K562 (cell line): ENCODE data around the gene PLA2G2E. TPM values are rescaled to one million over a fixed set of nuclear protein-coding genes. Genes with fewer than 3 reads are reported as not detected.
A peak's percentile ranks its signal among the peaks of the same experiment; 100 is the strongest.

Experiments used
- CBX2 ChIP-seq: fragments of 200-600 bp; sonication (generic); IDR thresholded peaks from one replicate; pipeline ENCODE4 v1.6.1; 2012; ENCODE audit warnings: mild to moderate bottlenecking, low read length, inconsistent platforms; ENCODE audit not compliant: insufficient read depth, poor library complexity, severe bottlenecking
- FOXA1 ChIP-seq: fragments of 450-650 bp; IDR thresholded peaks from 2 replicates; pipeline ENCODE4 v1.6.1; 2016; ENCODE audit warnings: mild to moderate bottlenecking, borderline replicate concordance
- HCFC1 ChIP-seq: IDR thresholded peaks from 2 replicates; pipeline ENCODE4 v1.6.1; 2012; ENCODE audit warnings: low read depth, low read length, improper control_type of control experiment
- HDAC1 ChIP-seq, 2 experiments: fragments of 450-650 bp; IDR thresholded peaks; 2 replicates each; pipeline ENCODE4 v1.6.1; 2016 to 2017; ENCODE audit warnings: inconsistent platforms in 1 of 2, mild to moderate bottlenecking in 1 of 2, moderate library complexity in 1 of 2
- KLF13 ChIP-seq: fragments of 450-650 bp; IDR thresholded peaks from 2 replicates; pipeline ENCODE4 v1.6.1; 2016; ENCODE audit warnings: missing genetic modification characterization, low read depth, mild to moderate bottlenecking, missing compliant biosample characterization, moderate library complexity, borderline replicate concordance
- MCM7 ChIP-seq, 2 experiments: fragments of 450-650 bp; IDR thresholded peaks; 2 replicates each; pipeline ENCODE4 v1.6.1; 2016 to 2018
- RAD51 ChIP-seq: fragments of 450-650 bp; IDR thresholded peaks from 2 replicates; pipeline ENCODE4 v1.7.1; 2016; ENCODE audit warnings: low read depth, mild to moderate bottlenecking, borderline replicate concordance
- REST ChIP-seq, 2 experiments: fragments of 450-650 bp; formaldehyde crosslinking in 1 of 2; IDR thresholded peaks; 2 replicates each; pipeline versions ENCODE4 v1.4.0 to v1.6.1; 2014 to 2020; ENCODE audit warnings: mild to moderate bottlenecking in 2 of 2, borderline replicate concordance in 1 of 2, low read depth in 1 of 2
- SMARCC2 ChIP-seq: fragments of 450-650 bp; IDR thresholded peaks from 2 replicates; pipeline ENCODE4 v1.6.1; 2017; ENCODE audit warnings: antibody characterized with exemption, moderate library complexity, mild to moderate bottlenecking, low read depth
- TOE1 ChIP-seq, 2 experiments: fragments of 450-650 bp in 1 of 2; sonication (generic) in 1 of 2; formaldehyde crosslinking in 1 of 2; IDR thresholded peaks; 2 replicates each; pipeline versions ENCODE4 v1.7.1 to v1.8.0; 2016 to 2022; ENCODE audit warnings: borderline replicate concordance in 2 of 2, mild to moderate bottlenecking in 2 of 2, antibody characterized with exemption in 1 of 2, inconsistent platforms in 1 of 2, low read depth in 1 of 2, missing genetic modification reagents in 1 of 2, moderate library complexity in 1 of 2
- ZNF143 ChIP-seq: sonication (generic); formaldehyde crosslinking; IDR thresholded peaks from 2 replicates; pipeline ENCODE4 v1.9.0; 2022; ENCODE audit warnings: mild to moderate bottlenecking, missing genetic modification reagents
- ZNF197 ChIP-seq: fragments of 200-800 bp; sonication (Bioruptor generic); IDR thresholded peaks from 2 replicates; pipeline ENCODE4 v1.6.1; 2016; ENCODE audit warnings: low read depth, missing genetic modification characterization, missing compliant biosample characterization
- ZNF764 ChIP-seq: fragments of 250-450 bp; sonication (Bioruptor Pico); IDR thresholded peaks from 2 replicates; pipeline ENCODE4 v1.4.0; 2020; ENCODE audit warnings: low read depth, mild to moderate bottlenecking, moderate library complexity
- polyA plus RNA-seq, 8 experiments: library from polyadenylated mRNA; depleted of rRNA in 4 of 8; stranded (reverse) in 5 of 8; unstranded in 3 of 8; fragments of >200 nt; fragmentation: Nextera tagmentation in 2 of 8; fragmentation: Illumina TruSeq in 1 of 8; extraction: Ambion mirVana in 2 of 8; extraction: Trizol in 1 of 8; gene quantifications; 2 replicates each; pipeline versions ENCODE4 v1.2.1 to v1.2.3, GENCODE V29; 2011 to 2014; ENCODE audit warnings: inconsistent platforms in 1 of 8, missing spikeins in 1 of 8
- total RNA-seq, 7 experiments: library from RNA; depleted of rRNA in 6 of 7; stranded (reverse); fragments of >200 nt in 6 of 7; fragmentation: Illumina TruSeq in 2 of 7; extraction: Trizol in 2 of 7; gene quantifications; 2 replicates each; pipeline versions ENCODE4 v1.2.1 to v1.2.3, GENCODE V29; 2011 to 2021; ENCODE audit warnings: low replicate concordance in 1 of 7
- TF ChIP-seq, protein P1 (sequence below): sonication (generic); formaldehyde crosslinking; IDR thresholded peaks from 2 replicates; pipeline ENCODE4 v1.9.0; 2022; ENCODE audit warnings: mild to moderate bottlenecking, missing genetic modification reagents

PLA2G2E gene
- total and polyA plus RNA-seq, 9 of the 15 experiments (the other 6 are each of a cell fraction or from before 2014, with no cell fraction given): not detected

DNA sequence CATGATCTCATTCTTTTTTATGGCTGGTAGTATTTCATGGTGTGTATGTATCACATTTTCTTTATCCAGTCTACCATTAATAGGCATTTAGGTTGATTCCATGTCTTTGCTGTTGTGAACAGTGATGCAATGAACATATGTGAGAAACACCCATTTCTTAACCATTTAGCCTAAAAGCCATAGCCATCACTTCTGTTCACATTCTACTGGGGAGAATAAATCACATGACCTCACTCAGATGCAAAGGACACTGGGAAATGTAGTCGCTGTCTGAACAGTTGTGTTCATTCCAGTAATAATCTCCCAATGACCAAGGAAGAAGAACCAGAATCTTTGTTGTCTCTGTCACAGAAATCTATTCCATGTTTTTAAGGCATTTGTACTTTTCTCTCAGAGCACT, 15.1 kb upstream of the PLA2G2E start (continued):
- TF ChIP-seq REST (IDR thresholded peaks at IDR 0.05; ENCODE audit: borderline replicate concordance) (0 out of 2 replicates have a peak, but pooled peaks have one; percentile 15), REST (CRISPR knock-in tag; IDR thresholded peaks at IDR 0.05; ENCODE audit: low read depth) (no peak), ZNF197 (CRISPR knock-in tag) (no peak), HDAC1 (IDR thresholded peaks at IDR 0.05) (no peak), MCM7 (IDR thresholded peaks at IDR 0.05) (no peak), ZNF143 (peak; percentile 67), FOXA1 (no peak), RAD51 (peak; percentile 72), SMARCC2 (no peak), CBX2 (no peak), TOE1 (IDR thresholded peaks at IDR 0.05; ENCODE audit: borderline replicate concordance) (peak; percentile 89), TOE1 (CRISPR knock-in tag; IDR thresholded peaks at IDR 0.05; ENCODE audit: borderline replicate concordance, low read depth) (no peak), ZNF764 (CRISPR knock-in tag) (no peak), KLF13 (no peak), HCFC1 (peak; percentile 77)
- TF ChIP-seq, protein P1, sequence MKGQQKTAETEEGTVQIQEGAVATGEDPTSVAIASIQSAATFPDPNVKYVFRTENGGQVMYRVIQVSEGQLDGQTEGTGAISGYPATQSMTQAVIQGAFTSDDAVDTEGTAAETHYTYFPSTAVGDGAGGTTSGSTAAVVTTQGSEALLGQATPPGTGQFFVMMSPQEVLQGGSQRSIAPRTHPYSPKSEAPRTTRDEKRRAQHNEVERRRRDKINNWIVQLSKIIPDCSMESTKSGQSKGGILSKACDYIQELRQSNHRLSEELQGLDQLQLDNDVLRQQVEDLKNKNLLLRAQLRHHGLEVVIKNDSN (CRISPR knock-in tag): peak; percentile 19; the same call in 1 of the 2 replicates
